Activated T-cell treated with anti-CD3 and anti-CD28 coated beads for 4 hours (primary cell): ENCODE data around the gene PGAP3.
A peak's percentile ranks its signal among the peaks of the same experiment; 100 is the strongest.

Experiments used
- DNase-seq: peaks from one replicate; pipeline ENCODE4 v3.0.0-alpha.2; 2020

PGAP3 gene

DNA sequence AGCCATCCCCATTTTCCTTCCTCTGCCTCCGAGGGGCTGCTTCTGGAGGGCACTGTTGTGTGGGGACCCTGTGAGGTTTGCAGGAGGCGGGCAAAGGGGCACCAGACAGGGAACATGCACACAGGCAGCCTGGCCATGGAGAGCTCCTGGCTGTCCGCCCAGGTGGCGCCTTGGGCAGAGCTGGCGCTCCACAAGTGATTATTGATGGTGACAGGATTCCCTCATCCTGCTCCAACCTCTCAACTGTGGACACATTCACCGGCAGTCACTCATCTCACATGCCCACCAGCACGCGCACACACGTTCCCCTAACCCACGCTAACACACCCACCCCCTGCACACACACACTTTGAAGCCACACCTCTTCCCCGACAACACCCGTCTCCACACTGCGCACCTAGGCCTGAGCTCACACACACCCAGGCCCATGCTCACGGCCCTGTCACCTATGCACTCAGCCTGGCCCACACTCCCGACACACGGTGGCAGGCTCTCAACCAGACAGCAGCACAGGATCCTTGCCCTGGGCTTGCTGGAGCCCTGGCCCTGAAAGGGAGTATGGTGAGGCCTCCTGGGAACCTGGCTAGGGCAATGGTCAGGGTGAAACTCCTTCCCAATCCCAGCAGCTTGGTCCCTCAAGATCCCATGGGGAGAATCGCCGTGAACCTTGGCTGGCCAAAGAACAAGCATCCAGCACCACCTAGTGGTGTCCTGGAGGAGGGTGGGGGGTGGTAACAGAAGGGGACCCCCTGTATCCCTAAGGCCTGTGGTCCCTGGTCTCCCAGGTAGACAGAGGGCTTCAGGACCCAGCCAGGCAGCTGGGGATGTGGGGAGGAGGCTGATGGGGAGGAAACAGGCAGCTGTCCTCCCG, 16.0 kb downstream of the PGAP3 start:
- DNase-seq: no peak

DNA sequence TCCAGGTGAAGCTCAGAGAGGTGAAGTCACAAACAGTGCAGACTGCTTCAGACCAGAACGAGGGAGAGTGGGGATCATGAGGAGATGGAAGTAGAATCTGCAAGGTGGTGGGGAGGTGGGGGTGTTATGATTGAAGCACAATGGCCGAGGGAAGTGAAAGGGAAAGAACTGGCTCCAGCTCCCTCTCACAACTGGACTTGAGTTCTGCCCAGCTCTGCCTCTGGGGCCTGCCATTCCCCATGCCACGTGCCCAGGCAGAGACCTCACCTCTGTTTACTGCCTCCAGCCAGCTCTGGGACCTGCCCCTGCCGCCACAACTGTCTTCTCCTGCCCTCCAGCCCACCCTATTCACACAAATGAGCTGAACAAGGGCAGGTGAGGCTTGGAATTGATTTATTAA, 17.1 kb downstream of the PGAP3 start:
- no peak for DNase-seq

DNA sequence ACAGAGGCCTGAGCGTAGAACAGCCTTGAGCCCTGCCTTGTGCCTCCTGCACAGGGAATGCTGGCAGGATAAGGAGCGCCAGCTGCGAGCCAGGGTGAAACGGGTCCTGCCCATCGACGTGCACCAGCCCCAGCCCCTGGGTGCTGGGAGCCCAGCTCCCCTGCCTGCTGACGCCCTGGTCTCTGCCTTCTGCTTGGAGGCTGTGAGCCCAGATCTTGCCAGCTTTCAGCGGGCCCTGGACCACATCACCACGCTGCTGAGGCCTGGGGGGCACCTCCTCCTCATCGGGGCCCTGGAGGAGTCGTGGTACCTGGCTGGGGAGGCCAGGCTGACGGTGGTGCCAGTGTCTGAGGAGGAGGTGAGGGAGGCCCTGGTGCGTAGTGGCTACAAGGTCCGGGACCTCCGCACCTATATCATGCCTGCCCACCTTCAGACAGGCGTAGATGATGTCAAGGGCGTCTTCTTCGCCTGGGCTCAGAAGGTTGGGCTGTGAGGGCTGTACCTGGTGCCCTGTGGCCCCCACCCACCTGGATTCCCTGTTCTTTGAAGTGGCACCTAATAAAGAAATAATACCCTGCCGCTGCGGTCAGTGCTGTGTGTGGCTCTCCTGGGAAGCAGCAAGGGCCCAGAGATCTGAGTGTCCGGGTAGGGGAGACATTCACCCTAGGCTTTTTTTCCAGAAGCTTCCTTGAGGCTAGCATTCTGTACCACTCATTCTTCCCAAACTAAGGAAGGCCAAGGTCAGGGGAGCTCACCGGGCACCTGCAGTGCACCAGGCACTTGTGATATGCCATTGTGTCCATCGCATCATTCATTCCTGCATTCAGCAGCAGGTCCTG, 17.7 kb downstream of the PGAP3 start:
- no peak for DNase-seq

DNA sequence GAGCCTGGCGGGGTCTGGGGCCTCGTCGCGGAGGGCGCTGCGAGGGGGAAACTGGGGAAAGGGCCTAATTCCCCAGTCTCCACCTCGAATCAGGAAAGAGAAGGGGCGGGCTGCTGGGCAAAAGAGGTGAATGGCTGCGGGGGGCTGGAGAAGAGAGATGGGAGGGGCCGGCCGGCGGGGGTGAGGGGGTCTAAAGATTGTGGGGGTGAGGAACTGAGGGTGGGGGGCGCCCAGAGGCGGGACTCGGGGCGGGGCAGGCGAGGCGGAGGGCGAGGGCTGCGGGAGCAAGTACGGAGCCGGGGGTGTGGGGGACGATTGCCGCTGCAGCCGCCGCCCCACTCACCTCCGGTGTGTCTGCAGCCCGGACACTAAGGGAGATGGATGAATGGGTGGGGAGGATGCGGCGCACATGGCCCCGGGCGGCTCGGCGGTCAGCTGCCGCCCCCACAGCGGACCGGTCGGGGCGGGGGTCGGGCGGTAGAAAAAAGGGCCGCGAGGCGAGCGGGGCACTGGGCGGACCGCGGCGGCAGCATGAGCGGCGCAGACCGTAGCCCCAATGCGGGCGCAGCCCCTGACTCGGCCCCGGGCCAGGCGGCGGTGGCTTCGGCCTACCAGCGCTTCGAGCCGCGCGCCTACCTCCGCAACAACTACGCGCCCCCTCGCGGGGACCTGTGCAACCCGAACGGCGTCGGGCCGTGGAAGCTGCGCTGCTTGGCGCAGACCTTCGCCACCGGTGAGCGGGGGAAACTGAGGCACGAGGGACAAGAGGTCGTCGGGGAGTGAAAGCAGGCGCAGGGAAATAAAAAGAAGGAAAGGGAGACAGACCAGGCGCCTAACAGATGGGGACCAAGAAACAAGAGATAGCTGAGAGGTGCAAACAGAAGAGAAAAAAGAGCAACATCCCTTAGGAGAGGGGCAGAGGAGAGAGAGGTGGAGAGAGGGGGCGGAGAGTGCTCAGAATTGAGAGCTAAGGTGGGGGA, 19.6 kb downstream of the PGAP3 start, which contains the start of gene PNMT:
Gene PNMT (plus strand): TSS at position 509 of the 980 bp plus-strand sequence. CDS start 23 bp downstream, at position 532.
- peak; percentile 61 for DNase-seq

DNA sequence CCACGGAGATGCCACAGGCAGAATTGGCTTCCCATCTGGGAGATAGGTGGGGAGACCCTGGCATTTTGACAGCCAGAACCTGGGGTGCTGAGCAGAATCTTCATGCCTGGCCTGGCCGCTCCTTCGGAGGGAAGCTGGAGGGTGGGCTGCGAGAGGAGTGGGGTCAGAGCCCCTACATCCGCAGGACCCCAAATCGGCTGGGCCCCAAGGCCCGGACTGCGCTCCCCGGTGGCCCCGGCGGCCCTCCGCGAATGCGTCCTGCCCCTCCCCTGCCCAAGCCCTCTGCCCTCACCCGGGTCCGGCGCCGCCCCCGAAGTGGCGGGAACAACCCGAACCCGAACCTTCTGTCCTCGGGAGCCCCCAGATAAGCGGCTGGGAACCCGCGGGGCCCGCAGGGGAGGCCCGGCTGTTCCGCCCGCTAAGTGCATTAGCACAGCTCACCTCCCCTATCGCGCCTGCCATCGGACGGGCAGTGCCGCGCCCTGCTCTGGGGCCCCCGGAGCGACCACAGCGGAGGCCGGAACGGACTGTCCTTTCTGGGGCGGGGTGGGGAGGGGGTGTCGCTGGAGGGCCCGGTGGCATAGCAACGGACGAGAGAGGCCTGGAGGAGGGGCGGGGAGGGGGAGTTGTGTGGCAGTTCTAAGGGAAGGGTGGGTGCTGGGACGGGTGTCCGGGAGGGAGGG, 20.5 kb downstream of the PGAP3 start:
- no peak for DNase-seq

DNA sequence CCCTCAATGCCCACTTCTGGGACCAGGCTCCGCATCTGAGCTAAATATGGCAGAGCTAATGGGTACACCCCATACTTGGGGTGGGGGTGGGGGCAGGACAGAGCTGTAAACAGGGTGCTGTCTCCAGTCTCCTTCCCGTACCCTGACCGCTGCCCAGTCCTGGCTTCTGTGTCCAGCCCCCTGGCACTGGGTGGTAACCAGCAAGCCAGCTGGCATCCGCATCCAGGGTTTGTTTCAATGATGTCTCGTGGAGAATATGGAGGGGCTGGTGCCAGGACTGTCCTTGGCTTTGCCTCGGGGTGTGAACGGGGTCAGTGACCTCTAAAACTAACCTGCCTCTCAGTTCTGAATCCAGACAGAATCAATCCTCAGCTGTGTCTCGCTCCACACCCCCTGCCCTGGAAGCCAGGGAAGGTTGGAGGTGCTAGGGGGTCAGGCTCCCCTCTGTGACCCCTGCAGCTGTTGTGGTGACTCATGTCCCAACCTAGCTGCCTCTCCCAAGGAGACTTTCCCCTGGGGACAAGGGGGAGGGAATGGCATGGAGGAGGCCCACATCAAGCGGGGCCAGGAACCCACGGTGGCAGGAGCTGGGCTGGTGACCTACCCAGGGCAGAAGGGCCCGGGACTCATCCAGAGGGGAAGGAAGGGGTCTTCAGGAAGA, 21.1 kb downstream of the PGAP3 start:
- no peak for DNase-seq

DNA sequence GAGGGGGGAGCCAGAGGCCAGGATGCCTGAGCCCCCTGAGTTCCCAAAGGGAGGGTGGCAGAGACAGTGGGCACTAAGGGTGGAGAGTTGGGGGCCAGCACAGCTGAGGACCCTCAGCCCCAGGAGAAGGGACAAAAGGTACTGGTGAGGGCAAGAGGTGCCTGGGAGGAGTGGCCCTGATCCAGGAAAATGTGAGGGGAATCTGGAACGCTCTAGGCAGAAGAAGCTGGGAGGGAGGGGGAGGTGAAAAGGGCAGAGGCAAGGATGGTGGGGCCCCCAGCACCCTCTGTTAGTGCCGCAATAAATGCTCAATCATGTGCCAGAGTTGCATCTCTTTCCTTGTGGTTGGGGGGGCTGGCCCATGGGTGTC, 21.6 kb downstream of the PGAP3 start:
- no peak for DNase-seq

DNA sequence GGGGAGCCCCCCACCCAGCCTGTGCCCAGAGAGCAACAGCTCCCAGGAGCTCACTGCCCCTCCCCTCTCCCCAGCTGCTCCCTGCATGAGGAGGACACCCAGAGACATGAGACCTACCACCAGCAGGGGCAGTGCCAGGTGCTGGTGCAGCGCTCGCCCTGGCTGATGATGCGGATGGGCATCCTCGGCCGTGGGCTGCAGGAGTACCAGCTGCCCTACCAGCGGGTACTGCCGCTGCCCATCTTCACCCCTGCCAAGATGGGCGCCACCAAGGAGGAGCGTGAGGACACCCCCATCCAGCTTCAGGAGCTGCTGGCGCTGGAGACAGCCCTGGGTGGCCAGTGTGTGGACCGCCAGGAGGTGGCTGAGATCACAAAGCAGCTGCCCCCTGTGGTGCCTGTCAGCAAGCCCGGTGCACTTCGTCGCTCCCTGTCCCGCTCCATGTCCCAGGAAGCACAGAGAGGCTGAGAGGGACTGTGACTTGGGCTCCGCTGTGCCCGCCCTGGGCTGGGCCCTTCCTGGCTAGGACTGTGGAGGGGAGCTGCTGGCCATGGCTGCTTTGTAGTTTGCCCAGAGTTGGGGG, 22.1 kb downstream of the PGAP3 start:
- no peak for DNase-seq

DNA sequence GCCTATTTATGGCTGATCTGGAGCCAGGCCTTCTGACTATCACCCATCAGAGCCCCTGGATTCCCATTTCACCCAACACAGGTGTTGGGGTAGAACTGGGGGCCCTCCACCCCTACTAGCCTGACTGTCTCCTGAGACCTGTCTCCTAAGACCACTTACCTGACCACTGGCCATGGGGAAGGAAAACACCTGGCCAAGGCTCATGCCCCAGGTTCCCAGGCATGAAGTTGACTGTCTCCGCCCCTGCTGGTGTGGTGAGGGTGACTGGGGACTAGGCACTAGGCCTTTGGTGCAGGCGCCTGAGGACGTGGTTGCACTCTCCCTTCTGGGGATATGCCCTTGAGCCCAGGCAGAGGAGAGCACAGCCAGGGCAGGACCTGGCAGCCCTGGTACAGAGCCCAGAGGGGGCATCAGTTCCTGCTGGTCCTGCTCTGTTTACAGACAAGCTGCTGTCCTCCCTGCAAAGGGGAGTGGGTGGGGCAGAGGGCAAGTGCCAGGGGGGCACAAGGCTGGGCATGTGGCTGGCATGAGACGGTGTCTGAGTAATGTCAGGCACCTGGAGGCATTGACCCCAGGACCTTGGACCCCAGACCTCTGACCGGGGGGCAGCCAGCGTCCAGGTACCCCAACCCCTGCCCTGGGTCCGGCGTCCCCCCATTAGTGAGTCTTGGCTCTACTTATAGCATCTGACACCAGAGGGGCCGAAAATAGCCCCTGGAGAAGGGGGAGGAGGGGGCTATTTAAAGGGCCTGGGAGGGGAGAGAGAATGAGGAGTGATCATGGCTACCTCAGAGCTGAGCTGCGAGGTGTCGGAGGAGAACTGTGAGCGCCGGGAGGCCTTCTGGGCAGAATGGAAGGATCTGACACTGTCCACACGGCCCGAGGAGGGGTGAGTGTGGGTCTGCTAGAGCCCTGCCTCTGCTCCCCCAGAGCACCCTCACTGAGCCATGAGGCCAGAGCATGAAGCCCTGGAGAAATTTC, 23.0 kb downstream of the PGAP3 start, which contains the start of gene TCAP:
Gene TCAP (plus strand): TSS at position 769 of the 981 bp plus-strand sequence. CDS start 11 bp downstream, at position 780.
- DNase-seq: no peak

DNA sequence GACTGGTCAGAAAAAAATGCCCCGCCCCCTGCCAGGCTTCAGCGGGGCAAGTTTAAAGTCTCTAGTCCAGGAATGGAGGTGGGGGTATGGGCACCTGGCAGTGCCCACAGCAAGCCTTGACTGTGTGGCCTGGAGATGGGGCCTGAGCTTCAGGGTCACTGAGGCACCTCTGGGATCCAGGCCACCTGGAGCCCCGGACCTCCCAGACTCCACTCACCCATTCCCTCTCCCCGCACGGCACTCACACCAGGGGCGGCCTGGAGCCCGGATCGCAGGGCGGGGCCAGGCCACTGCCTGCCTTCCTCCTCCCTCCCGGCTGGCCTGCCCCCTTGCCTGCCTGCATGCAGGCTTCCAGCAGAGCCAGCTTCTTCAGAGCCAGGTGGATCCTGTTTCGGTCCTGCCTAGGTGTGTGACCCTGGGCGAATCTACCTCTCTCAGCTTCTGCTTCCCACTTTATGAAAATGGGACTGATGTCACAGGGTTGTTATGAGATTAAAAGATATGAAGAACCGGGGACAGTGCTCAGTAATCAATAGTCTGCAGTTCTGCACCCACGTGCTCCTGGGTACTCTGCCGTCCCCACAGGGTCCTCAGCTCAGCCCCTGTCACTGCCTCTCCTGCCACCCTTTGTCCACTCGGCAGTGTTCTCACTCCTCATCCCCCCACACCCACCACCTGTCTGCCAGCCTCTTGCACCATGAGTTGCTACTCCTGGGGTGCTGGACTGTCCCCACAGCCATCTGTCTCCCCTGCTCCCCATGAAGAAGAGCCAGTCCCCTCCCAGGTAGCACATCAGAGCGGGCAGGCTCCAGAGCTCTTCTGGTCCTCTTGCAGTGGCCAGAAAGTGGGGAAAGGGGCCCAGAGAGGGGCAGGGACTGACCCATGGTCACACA, 23.9 kb downstream of the PGAP3 start:
- DNase-seq: no peak

DNA sequence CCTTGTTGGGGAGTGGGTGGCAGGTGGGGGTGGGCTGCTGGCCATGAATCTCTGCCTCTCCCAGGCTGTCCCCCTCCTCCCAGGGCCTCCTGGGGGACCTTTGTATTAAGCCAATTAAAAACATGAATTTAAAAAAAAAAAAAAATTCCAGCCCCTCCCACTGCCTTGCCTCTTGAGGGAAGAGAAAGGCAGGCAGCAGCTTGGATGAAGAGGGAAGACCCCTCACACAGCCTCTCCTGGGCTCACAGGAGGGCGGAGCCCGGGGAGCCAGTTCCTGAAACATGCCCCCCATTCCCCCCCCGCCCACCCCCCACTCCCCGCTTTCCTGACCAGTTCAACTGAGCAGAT, 24.5 kb downstream of the PGAP3 start:
- DNase-seq: no peak

DNA sequence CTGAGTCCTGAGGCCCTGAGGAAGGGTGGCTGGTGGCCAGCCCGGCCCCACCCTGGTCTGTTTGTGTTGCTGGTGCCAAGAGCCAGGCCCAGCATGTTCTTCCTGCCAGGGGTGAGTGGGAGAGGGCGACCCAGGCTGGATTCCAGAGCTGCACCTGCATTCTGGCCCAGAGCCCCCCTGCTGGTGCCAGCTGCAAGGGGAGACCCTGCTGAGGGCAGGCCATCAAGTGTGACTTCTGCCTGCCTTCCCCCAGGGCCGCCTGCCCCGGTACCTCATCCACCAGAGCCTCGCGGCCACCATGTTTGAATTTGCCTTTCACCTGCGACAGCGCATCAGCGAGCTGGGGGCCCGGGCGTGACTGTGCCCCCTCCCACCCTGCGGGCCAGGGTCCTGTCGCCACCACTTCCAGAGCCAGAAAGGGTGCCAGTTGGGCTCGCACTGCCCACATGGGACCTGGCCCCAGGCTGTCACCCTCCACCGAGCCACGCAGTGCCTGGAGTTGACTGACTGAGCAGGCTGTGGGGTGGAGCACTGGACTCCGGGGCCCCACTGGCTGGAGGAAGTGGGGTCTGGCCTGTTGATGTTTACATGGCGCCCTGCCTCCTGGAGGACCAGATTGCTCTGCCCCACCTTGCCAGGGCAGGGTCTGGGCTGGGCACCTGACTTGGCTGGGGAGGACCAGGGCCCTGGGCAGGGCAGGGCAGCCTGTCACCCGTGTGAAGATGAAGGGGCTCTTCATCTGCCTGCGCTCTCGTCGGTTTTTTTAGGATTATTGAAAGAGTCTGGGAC, 25.1 kb downstream of the PGAP3 start:
- no peak for DNase-seq

DNA sequence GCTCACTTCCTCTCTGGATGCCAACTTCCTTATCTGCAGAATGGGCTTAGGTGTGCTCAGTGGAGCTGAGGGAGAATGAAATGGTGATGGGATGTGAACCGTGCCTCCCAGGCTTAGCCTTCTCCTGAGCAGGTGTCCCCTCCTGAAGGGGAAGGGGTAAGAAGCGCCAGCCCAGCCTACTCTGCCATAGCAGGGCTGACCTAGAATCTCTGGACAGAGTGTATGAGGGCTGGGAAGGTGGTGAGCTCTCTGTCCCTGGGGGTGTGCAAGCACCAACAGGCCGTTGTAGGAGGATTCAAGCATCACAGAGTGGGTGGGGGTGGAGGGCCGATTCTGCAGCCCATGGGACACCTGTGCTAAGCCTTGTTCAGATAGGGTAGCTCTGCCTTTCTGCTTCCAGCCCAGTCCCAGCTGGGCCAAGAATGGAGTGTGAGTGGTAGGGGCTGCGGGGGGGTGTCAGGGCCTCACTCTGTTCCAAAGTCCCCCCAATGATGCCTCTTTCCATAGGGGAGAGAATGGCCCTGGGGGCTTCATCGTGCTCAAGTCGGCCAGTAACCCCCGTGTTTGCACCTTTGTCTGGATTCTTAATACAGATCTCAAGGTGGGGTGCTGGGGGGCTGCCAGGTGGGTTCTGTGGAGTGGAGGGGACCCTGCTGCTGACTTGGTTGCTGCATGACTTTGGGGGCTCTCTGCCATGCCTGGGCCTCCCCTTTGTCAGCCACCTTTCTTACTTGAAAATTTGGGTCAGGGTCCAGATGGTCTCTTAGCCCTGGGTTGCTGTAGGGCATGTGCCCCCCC, 25.9 kb downstream of the PGAP3 start:
- DNase-seq: no peak

DNA sequence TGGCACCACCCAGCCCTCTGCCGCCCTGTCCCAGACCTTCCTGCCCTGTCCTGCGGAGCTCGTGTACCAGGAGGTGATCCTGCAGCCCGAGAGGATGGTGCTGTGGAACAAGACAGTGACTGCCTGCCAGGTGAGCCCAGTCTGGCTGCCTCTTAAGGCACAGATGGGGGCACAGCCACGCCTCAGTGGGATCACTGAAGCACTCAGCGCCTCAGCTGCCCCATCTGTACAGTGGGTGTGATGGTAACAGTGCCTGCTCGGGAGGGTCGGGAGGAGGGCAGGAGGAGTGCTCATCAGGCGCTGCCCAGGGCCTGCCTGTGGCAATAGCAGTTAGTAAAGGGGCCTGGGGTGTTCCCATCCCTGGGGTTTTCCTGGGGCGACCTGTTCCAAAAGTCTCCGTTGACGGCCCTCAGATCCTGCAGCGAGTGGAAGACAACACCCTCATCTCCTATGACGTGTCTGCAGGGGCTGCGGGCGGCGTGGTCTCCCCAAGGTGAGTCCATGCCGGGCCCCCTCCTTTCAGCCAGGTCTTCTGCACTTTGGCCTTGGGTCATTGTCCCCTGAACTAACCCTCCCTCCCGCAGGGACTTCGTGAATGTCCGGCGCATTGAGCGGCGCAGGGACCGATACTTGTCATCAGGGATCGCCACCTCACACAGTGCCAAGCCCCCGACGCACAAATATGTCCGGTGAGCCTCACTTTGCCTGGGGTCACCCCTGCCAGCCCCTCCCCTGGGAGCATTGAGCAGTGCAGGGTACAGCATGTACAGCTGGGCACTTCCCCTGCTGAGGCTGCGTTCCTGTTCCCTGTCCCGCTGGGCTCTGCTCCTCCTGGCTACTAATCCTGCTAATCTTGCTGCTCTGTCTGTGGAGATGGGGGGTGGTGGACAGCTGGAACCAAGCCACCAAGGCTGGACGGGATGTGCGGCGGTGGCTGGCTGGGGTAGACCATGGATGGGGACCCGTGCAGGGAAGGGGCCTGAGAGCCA, 27.2 kb downstream of the PGAP3 start:
- DNase-seq: no peak

DNA sequence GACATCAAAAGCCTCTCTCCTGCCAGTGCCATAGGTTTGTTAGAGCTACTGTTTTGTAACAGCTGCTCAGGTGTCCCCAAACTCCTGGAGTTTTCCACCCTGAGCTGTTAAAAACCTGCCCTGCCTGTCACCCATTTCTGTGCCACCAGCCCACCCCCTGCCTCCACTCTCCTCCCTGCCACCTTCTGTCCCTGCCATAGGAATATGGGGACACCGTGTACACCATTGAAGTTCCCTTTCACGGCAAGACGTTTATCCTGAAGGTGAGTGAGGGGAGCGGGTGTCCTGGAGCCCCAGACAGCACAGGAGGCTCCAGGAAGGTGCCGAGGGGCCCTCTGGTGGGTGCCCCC, 27.9 kb downstream of the PGAP3 start:
- no peak for DNase-seq
